Right ventricle myocardium inferior (tissue), 1 donor: Measurements from ENCODE around the gene ARSD. TPM values are rescaled to one million over a fixed set of nuclear protein-coding genes. Genes with fewer than 3 reads are reported as not detected.

ENCODE experiments used
- ATAC-seq: fragments of 200-7000 bp; cut with Tn5 transposase; one replicate; pipeline ENCODE4 v1.9.1; 2020; ENCODE audit warnings: mild to moderate bottlenecking, moderate library complexity
- DNase-seq: peaks from one replicate; pipeline ENCODE4 v3.0.0; 2021; ENCODE audit errors: missing footprints
- intact Hi-C: fragments of 100-400 bp; cut with DNase I; formaldehyde crosslinking; loops from one replicate; pipeline ENCODE4 v1.11.0; 2022
- total RNA-seq: library from RNA; stranded (reverse); fragmentation: NEBNext Ultra II Directional; extraction: Animal tissue kit (Norgen Biotek cat#: 25700); gene quantifications from one replicate; pipeline ENCODE4 v1.2.1, GENCODE V29; 2021
- donor health status: DM: no; HTN: yes; CAD: no; lungs with severe emphysema.

ARSD gene
- total RNA-seq, 1 donor from 2014 or later: 5.4 TPM

DNA sequence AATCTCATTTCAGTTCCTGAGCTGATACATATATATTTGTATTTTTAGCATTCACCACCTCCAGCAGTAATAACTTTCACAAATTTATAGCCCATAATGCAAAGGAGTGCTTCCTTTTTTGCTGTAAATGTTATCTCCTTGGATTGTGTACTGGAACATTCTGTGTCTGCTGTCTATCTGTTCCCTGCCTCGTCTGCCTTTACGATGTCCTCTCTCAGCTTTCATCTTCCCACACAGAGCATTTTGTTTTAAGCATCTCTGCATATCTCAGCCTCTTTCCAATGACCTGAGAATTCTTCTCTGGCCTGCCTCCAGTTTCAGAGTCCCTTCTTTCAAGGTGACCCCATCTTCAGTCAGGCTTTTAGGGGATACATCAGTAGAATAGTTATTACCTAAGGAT is 57.3 kb downstream of the ARSD start:
- DNase-seq (no peak), ATAC-seq (no peak)
- intact Hi-C loops: no loop called here

DNA sequence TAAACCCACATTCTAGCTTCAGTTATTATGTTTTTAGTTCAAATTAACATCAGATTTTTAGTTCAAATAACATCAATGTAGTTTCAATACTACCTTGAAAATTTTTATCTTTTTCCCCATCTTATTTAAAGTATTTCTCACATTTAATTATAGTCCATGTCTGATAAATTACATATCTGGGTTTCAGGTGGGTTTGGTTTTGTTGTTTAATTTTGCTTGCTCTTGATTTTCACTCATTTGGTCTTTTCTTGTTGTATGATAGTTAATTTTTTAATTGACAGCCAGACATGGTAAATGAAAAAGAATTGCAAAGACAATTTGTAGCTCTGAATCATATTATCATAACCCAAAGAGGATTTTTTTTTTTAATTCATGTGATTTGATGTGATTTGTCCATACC is 58.5 kb downstream of the ARSD start:
- no peak for ATAC-seq
- intact Hi-C loops: no loop called here
- DNase-seq: no peak

DNA sequence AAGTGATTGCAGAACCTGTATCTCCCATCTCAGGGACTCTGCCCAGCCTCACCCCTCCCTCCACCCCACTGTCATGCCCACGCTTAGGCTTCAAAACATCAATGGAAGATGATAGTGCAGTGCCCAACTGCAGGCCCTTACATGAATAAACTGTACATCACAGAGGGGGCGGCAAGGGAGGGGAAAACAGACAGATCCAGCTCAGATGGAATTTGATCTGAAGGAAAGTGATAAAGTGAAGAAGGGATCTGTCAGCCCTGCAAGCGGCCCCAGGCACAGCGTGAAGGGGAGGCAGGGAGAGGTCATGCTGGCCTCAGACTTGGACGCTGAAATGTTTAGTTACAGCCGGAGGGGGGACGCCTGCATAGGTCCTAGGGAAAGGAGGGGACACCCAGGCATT is 61.9 kb downstream of the ARSD start:
- intact Hi-C loops: no loop called here
- DNase-seq: no peak
- no peak for ATAC-seq

DNA sequence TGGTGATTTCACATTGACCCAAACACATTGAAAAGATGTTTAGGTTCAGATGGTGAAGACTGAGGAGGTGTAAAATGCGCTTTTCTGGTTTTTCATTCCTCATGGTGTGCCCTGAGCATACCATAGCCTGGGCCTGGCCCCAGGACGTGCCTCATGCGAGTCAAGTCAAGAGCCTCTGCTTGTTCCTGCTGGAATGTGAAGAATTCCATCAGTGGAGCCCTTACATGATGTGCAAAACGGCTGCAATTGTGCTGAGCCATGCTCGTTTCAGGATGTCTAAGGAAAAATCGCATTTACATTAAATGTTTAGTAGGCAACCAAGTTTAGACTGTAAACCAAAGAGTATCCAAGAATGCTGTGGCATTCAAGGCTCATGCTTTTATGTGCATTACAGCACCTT is 65.5 kb downstream of the ARSD start:
- no peak for ATAC-seq
- intact Hi-C loops: no loop called here
- DNase-seq: no peak

DNA sequence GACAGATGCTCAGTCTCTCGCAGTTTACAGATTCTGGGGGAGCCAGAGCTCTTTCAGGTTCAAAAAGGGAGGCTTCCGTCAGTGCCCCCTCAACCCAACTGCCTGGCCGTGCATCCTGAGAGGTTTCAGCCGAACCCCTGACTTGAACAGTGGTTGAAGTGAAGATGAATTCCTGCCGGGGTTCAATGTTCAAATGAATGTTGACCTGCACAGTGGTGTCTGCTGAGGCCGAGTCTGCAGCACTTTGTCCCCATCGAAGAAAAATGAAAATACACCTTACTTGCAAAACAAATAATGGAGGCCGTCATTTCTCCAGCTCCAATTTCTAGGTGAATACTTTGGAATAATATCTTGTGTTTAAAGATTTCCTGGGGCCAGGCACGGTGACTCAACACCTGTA is 66.7 kb downstream of the ARSD start:
- ATAC-seq (no peak), DNase-seq (no peak)
- intact Hi-C loops: no loop called here

DNA sequence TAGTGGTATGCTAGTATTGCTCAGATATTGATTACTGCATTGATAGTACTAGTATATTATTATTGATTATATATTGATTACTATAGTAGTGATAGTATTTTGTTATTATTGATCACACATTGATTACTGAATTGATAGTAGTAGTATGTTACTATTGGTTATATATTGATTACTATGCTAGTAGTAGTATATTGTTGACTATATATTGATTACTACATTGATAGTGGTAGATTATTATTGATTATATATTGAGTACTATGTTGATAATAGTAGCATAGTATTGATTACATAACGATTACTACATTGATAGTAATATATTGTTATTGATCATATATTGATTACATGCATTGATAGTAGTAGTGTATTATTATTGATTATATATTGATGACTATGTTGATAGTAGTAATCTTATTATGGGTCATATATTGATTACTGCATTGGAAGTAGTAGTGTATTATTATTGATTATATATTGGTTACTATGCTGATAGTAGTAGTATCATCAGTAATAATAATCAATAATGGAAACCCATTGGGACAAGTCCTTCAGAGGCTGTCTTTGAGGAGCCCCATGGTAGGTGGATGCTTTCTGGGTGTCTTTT is 69.8 kb downstream of the ARSD start:
- intact Hi-C loops: no loop called here
- DNase-seq: no peak
- no peak for ATAC-seq

DNA sequence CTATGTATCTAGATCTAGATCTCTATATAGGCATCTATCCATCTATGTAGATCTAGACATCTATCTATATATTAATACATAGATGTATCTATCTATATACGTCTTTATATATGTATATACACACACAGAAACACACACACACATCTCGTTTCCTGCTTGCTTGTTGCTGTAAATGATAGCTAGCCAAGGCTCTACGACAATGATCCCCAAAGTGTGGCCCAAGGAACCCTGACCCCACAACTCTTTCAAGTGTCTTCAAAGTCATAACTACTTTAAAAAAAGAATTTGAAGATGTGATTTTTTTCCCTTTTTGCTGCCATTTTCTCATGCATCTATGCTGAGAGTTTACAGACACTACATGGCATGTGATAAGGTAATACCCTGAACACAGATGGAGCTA is 71.6 kb downstream of the ARSD start:
- DNase-seq (no peak), ATAC-seq (no peak)
- intact Hi-C loops: no loop called here

DNA sequence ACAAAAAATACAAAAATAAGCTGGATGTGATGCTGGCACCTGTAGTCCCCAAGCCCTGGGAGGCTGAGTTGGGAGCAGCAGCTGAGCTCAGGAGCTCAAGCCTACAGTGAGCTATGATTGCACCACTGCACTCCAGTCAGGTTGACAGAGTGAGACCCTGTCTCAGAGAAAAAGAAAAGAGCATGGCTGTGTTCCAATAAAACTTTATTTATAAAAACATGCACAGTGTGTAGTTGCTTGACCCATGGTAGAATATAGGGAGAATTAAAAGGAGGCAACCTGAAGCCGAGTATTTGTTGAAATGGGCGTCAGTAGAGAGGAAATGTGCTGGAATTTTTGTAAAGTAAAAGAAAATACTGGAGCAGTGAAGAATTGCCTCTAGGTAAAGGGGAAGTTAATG is 73.4 kb downstream of the ARSD start:
- intact Hi-C loops: no loop called here
- DNase-seq: no peak
- ATAC-seq: no peak

DNA sequence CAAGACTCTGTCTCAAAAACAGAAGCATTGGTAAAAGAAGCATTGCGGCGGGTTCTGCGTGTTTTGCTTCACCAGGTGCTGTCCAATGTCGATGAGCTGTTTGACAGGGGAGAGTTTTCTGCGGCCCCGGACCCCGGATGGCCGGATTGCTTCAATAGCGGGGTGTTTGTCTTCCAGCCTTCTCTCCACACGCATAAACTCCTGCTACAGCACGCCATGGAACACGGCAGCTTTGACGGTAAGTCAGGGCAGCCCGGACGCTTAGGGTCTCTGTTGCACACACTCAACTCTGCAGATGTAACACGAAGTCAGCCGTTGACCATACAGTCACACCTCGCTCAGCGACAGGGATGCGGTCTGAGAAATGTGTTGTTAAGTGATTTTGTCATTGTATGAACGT is 74.2 kb downstream of the ARSD start:
- intact Hi-C loops: no loop called here
- ATAC-seq (no peak), DNase-seq (no peak)

Other genes with a start within 250 kb of the ARSD start
- 359 TPM for gene CD99, start 238.0 kb downstream of the ARSD start, total RNA-seq
- gene XG, start 177.3 kb downstream of the ARSD start, total RNA-seq: 0.19 TPM
- 1.5 TPM for gene GYG2, start 100.4 kb downstream of the ARSD start, total RNA-seq
- gene ARSH, start 77.2 kb upstream of the ARSD start, total RNA-seq: not detected
- gene ARSF, start 112.1 kb upstream of the ARSD start, total RNA-seq: not detected